Omental fat pad (tissue), 4 donors: ENCODE results near the gene NTNG2. TPM values are rescaled to one million over a fixed set of nuclear protein-coding genes. Genes with fewer than 3 reads are reported as not detected.

Source experiments
- ATAC-seq: fragments of 150-250 bp; one replicate; pipeline ENCODE4 v1.9.1; 2016; ENCODE audit warnings: mild to moderate bottlenecking, moderate library complexity; ENCODE audit not compliant: low FRiP score
- DNase-seq: peaks from one replicate; pipeline ENCODE4 v3.0.0-alpha.2; 2019; ENCODE audit warnings: low spot score
- total RNA-seq, 4 donors: library from RNA; depleted of rRNA; stranded (reverse); fragments of >200 nt; gene quantifications; one replicate each; pipeline ENCODE4 v1.1.0, GENCODE V29; 2016
- TF ChIP-seq, protein P1 (sequence below), 3 donors: fragments of 450-650 bp; IDR thresholded peaks; one replicate each; pipeline ENCODE4 v1.5.1; 2016 to 2017; ENCODE audit warnings: antibody characterized with exemption in 3 of 3, mild to moderate bottlenecking in 3 of 3, moderate library complexity in 2 of 3

Gene NTNG2
- total RNA-seq, 4 donors from 2014 or later = 1.8 to 4.2 (median 2.9) TPM

DNA sequence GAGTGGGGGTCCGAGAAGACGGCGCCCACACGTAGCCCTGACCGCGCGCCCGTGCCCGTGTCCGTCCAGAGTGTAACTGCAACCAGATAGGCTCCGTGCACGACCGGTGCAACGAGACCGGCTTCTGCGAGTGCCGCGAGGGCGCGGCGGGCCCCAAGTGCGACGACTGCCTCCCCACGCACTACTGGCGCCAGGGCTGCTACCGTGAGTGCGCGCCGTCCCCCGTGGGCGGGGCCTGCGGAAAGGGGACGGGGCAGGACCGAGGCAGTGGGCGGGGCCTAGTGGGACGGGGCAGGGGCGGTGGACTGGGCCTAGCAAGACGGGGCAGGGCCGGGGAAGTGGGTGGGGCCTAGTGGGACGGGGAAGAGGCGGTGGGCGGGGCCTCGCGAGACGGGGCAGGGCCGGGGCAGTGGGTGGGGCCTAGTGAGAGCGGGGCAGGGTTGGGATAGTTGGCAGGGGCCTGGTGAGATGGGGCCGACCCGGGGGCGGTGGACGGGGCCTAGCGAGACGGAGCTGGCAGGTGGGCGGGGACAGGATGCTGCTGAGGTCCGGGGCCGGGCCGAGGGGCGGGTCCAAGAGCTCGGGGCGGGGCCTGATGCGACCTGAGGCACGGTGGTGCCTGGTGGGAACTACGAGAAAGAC is 79.1 kb downstream of the NTNG2 start:
- DNase-seq (peak; percentile 93), ATAC-seq (peak; percentile 91)
- TF ChIP-seq, protein P1, sequence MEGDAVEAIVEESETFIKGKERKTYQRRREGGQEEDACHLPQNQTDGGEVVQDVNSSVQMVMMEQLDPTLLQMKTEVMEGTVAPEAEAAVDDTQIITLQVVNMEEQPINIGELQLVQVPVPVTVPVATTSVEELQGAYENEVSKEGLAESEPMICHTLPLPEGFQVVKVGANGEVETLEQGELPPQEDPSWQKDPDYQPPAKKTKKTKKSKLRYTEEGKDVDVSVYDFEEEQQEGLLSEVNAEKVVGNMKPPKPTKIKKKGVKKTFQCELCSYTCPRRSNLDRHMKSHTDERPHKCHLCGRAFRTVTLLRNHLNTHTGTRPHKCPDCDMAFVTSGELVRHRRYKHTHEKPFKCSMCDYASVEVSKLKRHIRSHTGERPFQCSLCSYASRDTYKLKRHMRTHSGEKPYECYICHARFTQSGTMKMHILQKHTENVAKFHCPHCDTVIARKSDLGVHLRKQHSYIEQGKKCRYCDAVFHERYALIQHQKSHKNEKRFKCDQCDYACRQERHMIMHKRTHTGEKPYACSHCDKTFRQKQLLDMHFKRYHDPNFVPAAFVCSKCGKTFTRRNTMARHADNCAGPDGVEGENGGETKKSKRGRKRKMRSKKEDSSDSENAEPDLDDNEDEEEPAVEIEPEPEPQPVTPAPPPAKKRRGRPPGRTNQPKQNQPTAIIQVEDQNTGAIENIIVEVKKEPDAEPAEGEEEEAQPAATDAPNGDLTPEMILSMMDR (IDR thresholded peaks at IDR 0.05) = no peak

DNA sequence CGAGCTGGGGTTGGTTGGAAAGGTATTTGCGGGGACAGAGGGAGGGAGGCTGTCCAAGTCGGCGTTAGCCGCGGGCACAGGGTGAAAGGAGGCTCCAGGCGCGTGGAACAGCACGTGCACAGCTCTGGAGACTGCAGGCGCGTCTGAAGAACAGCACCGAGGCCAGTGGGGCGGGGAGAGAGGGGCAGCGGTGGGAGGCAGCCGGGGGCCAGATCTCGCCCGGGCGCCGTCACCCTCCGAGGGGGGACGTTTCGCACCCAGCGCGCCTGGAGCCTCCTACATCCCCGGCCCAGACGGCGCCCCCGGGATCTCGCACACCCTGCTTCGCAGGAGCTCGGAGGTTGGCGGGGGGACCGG is 79.6 kb downstream of the NTNG2 start:
- TF ChIP-seq, protein P1 (IDR thresholded peaks at IDR 0.05) = no peak
- ATAC-seq (no peak), DNase-seq (no peak)

DNA sequence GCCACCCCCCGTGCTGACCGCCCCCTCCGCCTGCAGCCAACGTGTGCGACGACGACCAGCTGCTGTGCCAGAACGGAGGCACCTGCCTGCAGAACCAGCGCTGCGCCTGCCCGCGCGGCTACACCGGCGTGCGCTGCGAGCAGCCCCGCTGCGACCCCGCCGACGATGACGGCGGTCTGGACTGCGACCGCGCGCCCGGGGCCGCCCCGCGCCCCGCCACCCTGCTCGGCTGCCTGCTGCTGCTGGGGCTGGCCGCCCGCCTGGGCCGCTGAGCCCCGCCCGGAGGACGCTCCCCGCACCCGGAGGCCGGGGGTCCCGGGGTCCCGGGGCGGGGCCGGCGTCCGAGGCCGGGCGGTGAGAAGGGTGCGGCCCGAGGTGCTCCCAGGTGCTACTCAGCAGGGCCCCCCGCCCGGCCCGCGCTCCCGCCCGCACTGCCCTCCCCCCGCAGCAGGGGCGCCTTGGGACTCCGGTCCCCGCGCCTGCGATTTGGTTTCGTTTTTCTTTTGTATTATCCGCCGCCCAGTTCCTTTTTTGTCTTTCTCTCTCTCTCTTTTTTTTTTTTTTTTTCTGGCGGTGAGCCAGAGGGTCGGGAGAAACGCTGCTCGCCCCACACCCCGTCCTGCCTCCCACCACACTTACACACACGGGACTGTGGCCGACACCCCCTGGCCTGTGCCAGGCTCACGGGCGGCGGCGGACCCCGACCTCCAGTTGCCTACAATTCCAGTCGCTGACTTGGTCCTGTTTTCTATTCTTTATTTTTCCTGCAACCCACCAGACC is 80.2 kb downstream of the NTNG2 start:
- no peak for ATAC-seq
- TF ChIP-seq, protein P1 (IDR thresholded peaks at IDR 0.05) = no peak
- DNase-seq = no peak

DNA sequence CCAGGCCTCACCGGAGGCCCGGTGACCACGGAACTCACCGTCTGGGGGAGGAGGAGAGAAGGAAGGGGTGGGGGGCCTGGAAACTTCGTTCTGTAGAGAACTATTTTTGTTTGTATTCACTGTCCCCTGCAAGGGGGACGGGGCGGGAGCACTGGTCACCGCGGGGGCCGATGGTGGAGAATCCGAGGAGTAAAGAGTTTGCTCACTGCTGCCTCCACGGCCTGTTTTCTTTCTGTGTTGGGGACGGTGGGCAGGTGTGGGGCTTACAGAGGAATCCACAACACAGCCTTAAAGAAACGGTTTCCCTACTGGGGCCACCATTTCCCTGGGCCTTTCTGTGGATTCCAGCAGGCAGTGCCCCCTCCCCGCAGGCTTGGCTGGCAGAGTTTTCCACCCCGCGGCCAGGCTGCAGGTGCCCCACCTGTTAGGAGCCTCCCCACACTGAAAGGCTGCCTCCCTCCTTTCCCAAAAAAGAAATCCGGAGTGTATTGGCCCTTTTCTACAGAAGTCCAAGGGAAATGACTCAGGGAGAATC is 80.8 kb downstream of the NTNG2 start:
- ATAC-seq (no peak), DNase-seq (no peak)
- TF ChIP-seq, protein P1 (IDR thresholded peaks at IDR 0.05) = no peak

DNA sequence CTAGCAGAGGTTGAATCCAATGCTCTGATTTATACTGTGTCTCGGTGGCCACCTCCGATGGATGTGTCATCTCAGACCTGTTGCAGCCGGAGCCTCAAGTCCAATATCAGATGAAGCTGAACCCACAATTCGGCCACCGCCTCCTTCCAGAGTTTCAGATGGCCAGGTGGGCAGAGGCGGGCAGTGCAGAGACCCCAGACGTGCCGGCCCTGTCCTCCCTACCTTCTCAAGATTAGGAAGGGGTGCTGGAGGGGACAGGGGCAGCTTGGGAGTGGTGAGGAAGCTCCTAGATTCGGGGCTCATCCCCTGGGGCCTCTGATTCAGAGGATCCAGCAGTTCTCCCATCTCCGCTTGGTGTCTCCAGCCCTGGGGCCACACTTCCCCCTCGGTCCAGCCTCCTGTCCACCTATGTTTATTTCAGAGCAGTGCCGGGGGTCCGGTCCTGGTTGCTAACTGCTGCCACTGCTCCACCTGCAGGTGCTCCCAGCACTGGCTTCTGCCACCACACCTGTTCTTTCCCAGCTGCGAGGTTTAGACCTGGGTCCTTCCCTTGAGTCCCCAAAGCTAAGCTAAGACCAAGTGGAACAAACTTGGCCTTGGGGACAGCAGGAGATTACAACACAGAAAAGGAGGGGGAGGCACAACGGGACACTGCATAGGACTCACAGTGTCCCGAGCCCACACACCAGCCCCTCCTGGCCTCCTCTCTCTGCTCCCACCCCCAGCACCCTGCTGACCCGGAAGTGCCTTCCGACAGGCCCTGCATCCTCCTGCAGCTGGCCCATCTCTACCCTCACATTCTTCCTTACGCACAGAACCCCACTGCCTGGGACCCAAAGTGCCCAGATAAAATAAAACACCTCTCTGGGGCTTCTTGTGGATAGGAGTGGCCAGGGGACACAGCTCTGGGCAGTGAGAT is 81.6 kb downstream of the NTNG2 start:
- TF ChIP-seq, protein P1 (IDR thresholded peaks at IDR 0.05) = no peak
- no peak for DNase-seq

DNA sequence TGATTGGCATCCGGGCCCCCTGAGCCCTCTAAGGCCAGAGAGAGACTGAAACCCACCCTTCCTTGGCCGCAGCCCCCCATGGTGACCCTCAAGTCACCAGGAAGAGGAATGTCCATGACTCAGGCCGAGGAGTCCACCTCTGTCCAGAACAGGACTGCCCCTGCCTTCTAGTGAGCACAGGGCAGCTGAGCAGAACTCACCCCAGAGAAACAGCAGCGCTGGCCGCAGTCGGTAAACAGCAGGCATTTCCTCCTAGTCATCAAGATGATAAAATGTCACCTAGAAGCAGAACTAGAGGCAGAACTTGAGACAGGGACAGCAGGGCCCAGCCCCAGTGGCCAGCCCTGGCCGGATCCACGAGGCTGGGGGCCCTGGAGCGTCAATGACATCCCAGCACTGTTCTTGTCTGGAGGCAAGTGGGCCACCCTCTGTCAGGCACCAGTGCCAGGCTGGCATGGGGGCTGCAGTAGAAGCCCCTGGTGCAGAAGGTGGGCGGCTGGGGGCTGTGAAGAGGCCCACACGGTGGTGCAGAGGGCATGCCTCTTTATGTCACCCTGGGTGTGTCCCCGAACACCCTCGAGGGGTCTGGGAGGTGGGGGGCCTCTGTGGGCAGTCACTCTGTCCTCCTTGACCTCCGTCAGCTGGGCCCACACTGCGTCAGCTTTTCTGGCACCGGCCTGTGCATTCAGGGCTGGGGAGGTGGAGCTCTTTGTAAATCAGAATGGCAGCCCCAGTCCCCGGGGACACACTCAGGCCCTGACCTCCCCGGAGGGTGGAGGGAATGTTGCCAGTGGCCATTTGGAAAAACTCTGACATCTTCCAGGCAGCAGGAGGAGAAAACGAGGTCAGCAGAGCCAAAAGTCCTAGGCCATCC is 83.0 kb downstream of the NTNG2 start:
- ATAC-seq = no peak
- no peak for DNase-seq
- TF ChIP-seq, protein P1 (IDR thresholded peaks at IDR 0.05) = no peak

More for the DNA sequence above, 81.6 kb downstream of the NTNG2 start:
- no peak for ATAC-seq
